HFF-Myc (cell line): ENCODE measurements around the gene TRAF2.

Source experiments
- DNase-seq: peaks from one replicate; pipeline ENCODE4 v3.0.0-alpha.2; 2011; ENCODE audit warnings: low read depth; ENCODE audit errors: extremely low read depth
- H3K4me3 ChIP-seq: replicated peaks from 2 replicates; pipeline ENCODE4 v1.5.1; 2011; ENCODE audit warnings: low read depth, mild to moderate bottlenecking, control low read depth, low read length
- CTCF ChIP-seq: IDR thresholded peaks from 2 replicates; pipeline ENCODE4 v1.5.1; 2012; ENCODE audit warnings: mild to moderate bottlenecking, low read depth, low read length, control low read depth; ENCODE audit errors: missing control alignments

The TRAF2 gene

DNA sequence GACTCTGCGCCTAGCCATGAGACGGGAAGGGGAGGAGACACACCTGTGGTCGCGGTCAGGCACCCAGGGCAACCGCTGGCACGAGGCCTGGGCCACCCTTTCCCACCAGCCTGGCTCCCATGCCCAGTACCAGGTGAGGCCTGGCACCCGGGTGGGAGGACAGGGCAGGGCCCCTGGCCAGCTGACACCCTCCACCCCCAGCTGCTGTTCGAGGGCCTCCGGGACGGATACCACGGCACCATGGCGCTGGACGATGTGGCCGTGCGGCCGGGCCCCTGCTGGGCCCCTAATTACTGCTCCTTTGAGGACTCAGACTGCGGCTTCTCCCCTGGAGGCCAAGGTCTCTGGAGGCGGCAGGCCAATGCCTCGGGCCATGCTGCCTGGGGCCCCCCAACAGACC, 29.1 kb upstream of the TRAF2 start:
- TF ChIP-seq CTCF, result no peak
- no peak overlapping the region for H3K4me3 ChIP-seq
- DNase-seq, result no peak

DNA sequence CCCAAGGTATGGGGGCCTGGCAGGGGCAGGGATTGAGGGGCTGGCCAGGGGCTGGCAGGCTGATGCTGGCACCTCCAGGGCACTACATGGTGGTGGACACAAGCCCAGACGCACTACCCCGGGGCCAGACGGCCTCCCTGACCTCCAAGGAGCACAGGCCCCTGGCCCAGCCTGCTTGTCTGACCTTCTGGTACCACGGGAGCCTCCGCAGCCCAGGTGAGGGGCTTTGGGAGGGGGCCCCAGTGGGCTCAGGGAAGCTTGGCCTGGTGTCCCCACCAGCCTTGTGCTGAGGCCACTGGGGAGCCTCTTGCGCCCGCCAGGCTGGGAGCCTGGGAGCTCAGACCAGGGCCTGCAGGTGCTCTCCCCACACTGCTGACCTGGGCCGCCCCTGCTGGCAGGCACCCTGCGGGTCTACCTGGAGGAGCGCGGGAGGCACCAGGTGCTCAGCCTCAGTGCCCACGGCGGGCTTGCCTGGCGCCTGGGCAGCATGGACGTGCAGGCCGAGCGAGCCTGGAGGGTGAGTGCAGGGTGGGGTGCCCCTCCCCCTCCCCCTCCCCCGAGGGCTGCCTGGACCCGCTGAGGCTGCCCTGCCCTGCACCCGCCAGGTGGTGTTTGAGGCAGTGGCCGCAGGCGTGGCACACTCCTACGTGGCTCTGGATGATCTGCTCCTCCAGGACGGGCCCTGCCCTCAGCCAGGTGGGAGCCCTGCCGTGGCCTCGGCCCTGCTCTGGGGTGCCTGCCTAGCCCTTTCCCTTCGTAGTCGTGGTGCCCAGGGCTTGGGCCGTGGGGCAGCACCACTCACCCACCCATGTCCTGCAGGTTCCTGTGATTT, 28.5 kb upstream of the TRAF2 start:
- no peak for DNase-seq
- no peak overlapping the region for H3K4me3 ChIP-seq
- no peak for TF ChIP-seq CTCF

- no peak for DNase-seq
- TF ChIP-seq CTCF, result no peak
- H3K4me3 ChIP-seq, result no peak overlapping the region
These were observed 27.9 kb upstream of the TRAF2 start for GRCh38 chr9:136858452-136858843.

- no peak overlapping the region for H3K4me3 ChIP-seq
- DNase-seq, result no peak
- no peak for TF ChIP-seq CTCF
These were observed 27.2 kb upstream of the TRAF2 start for GRCh38 chr9:136858844-136859757.

DNA sequence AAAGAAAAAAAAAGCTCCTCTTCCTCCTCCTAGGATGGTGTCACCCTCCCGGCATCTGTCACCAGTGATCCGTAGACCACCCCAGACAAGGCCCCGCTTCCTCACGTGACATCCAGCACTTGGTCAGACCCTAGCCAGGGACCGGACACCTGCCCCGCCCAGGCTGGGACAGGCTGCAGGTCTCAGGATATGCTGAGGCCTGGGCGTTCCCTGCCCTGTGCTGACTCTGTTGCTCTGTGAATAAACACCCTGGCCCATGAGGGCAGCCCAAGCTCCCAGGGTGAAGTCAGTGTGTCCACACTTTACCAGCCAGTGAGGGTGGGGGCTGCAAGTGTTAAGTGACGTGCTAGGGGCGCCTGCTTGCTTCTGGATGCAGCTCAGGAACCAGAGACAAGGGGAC, 25.8 kb upstream of the TRAF2 start:
- TF ChIP-seq CTCF, result no peak
- H3K4me3 ChIP-seq, result no peak overlapping the region
- no peak for DNase-seq

GRCh38 chr9:136860933-136861873, 25.1 kb upstream of the TRAF2 start:
- DNase-seq, result no peak
- no peak overlapping the region for H3K4me3 ChIP-seq
- no peak for TF ChIP-seq CTCF
